ENCODE results near the gene SLC17A4. TPM values are rescaled to one million over a fixed set of nuclear protein-coding genes. Genes with fewer than 3 reads are reported as not detected.

SLC17A4 gene
- total RNA-seq, 1 experiment from 2014 or later = not detected

DNA sequence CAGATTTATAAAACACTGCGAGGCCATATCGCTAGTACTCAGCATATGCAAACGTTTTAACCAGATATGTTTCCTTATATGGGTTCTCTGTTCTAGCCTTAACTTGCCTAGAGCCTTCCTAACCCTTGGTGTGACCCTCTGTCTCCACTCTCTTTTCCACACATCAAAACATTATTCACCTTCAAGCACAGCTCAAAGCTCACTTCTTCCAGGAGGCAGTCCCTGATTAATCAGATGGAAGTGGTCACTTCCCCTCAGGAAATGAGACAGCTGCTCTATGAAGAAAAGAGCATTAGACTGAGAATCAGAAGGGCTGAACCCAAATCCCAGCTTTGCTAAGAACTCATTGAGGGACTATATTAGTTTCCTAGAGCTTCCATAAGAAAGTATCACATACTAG lies 39.8 kb upstream of the SLC17A4 start:
- Histone ChIP-seq H3K4me3 (ENCODE audit: low read length) (no peak overlapping the region), H3K79me2 (ENCODE audit: low read length) (no peaks in the 10 kb centered on the region), H3K9me3 (ENCODE audit: low read length) (no peaks in the 10 kb centered on the region), H3K4me1 (ENCODE audit: insufficient read depth, low read length) (no peaks in the 10 kb centered on the region), H3K4me2 (ENCODE audit: low read length) (no peak overlapping the region), H3K9ac (ENCODE audit: low read length) (no peak overlapping the region), H3K9me2 (replicated peaks; ENCODE audit: low read length) (no peaks in the 10 kb centered on the region), H3K27me3 (ENCODE audit: low read length) (peaks cover 26% of the 10 kb centered on the region), H3F3A (ENCODE audit: low read length, unreplicated experiment) (no peaks in the 10 kb centered on the region), H3K36me3 (ENCODE audit: low read depth, low read length) (no peaks in the 10 kb centered on the region), H4K20me1 (ENCODE audit: low read length) (no peaks in the 10 kb centered on the region), H2AFZ (ENCODE audit: low read length) (no peak overlapping the region), H3K27ac (ENCODE audit: low read length) (no peak overlapping the region)
- CTCF ChIA-PET = no interaction called here
- DNase-seq (no peak), ATAC-seq (no peak)
- POLR2A ChIA-PET (ENCODE audit: unreplicated experiment) = interaction anchor here (0.6 kb wide), 1 partner anchor 26 kb away, joined by 3 read pairs; no protein-coding TSS in a partner anchor
- intact Hi-C loops (cut with micrococcal nuclease) = loop anchor here (5.0 kb wide), 1 partner anchor 492 kb away; no protein-coding TSS in a partner anchor
- no TSS peak for BruUV-seq (replicated peaks)
- TF ChIP-seq, protein P1, sequence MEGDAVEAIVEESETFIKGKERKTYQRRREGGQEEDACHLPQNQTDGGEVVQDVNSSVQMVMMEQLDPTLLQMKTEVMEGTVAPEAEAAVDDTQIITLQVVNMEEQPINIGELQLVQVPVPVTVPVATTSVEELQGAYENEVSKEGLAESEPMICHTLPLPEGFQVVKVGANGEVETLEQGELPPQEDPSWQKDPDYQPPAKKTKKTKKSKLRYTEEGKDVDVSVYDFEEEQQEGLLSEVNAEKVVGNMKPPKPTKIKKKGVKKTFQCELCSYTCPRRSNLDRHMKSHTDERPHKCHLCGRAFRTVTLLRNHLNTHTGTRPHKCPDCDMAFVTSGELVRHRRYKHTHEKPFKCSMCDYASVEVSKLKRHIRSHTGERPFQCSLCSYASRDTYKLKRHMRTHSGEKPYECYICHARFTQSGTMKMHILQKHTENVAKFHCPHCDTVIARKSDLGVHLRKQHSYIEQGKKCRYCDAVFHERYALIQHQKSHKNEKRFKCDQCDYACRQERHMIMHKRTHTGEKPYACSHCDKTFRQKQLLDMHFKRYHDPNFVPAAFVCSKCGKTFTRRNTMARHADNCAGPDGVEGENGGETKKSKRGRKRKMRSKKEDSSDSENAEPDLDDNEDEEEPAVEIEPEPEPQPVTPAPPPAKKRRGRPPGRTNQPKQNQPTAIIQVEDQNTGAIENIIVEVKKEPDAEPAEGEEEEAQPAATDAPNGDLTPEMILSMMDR (conservative IDR thresholded peaks at IDR 0.05; ENCODE audit: low read depth, low read length) = no peak
- no peak for TF ChIP-seq EZH2 (IDR thresholded peaks at IDR 0.05; ENCODE audit: low read length, unreplicated experiment)
- no peak for TF ChIP-seq EZH2phosphoT487 (IDR thresholded peaks at IDR 0.05; ENCODE audit: borderline replicate concordance, low read length)

DNA sequence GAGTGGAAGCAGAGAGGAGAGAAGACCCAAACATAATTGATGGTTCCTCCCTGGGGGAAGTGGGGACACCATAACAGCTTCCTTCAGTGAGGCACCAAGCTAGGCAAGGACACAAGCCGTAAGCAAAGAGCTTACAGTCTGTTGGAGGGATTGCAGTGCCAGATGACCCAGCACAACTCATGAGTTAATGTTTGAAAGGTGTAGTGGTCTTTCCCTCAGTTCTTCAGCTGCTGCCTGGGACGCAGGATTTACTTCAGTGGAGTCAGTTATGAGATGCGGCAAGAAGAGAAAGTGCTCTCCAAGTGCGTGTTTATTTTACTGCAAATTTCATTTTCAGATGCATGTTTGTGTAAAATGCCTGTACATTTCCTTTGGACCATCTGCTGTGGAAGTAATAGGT lies 38.7 kb upstream of the SLC17A4 start:
- H3K4me3 ChIP-seq (ENCODE audit: low read length) = no peak overlapping the region
- no peaks in the 10 kb centered on the region for H3K4me1 ChIP-seq (ENCODE audit: insufficient read depth, low read length)
- H3K36me3 ChIP-seq (ENCODE audit: low read depth, low read length) = no peaks in the 10 kb centered on the region
- TF ChIP-seq EZH2 (IDR thresholded peaks at IDR 0.05; ENCODE audit: low read length, unreplicated experiment) (no peak), EZH2phosphoT487 (IDR thresholded peaks at IDR 0.05; ENCODE audit: borderline replicate concordance, low read length) (no peak)
- TF ChIP-seq, protein P1 (conservative IDR thresholded peaks at IDR 0.05; ENCODE audit: low read depth, low read length) = no peak
- H4K20me1 ChIP-seq (ENCODE audit: low read length) = no peaks in the 10 kb centered on the region
- intact Hi-C loops (cut with micrococcal nuclease) = loop anchor here (5.0 kb wide), 1 partner anchor 493 kb away; no protein-coding TSS in a partner anchor
- POLR2A ChIA-PET (ENCODE audit: unreplicated experiment) = no interaction called here
- H3F3A ChIP-seq (ENCODE audit: low read length, unreplicated experiment) = no peaks in the 10 kb centered on the region
- no TSS peak for BruUV-seq (replicated peaks)
- no peaks in the 10 kb centered on the region for H3K79me2 ChIP-seq (ENCODE audit: low read length)
- peaks cover 26% of the 10 kb centered on the region for H3K27me3 ChIP-seq (ENCODE audit: low read length)
- H3K4me2 ChIP-seq (ENCODE audit: low read length) = no peak overlapping the region
- H3K27ac ChIP-seq (ENCODE audit: low read length) = no peak overlapping the region
- CTCF ChIA-PET = interaction anchor here (1.0 kb wide), 1 partner anchor 45 kb away, joined by 4 read pairs; no protein-coding TSS in a partner anchor
- H3K9me3 ChIP-seq (ENCODE audit: low read length) = no peaks in the 10 kb centered on the region
- H3K9ac ChIP-seq (ENCODE audit: low read length) = no peak overlapping the region
- H3K9me2 ChIP-seq (replicated peaks; ENCODE audit: low read length) = no peaks in the 10 kb centered on the region
- H2AFZ ChIP-seq (ENCODE audit: low read length) = no peak overlapping the region
- DNase-seq (no peak), ATAC-seq (no peak)

Data from PC-3 (cell line).